HCT116 (cell line): ENCODE results near the gene SP3. TPM values are rescaled to one million over a fixed set of nuclear protein-coding genes. Genes with fewer than 3 reads are reported as not detected.

Source experiments
- ATAC-seq: fragments of 200-7000 bp; cut with Tn5 transposase; 2 replicates; pipeline ENCODE4 v1.9.1; 2020; ENCODE audit warnings: mild to moderate bottlenecking, moderate library complexity
- BruUV-seq: library from RNA; stranded (reverse); fragments of 400-500 nt; replicated peaks from 2 replicates; lab custom pipeline; 2021; lab: Mats Ljungman, UMichigan
- CTCF ChIA-PET: fragments of 300-600 bp; sonication (Branson Sonifier 250); formaldehyde crosslinking; loops from one replicate; lab custom pipeline; 2021; ENCODE audit warnings: antibody characterized with exemption; lab: Charles Lee
- POLR2A ChIA-PET: fragments of 300-600, 350-600 bp; sonication (Branson Sonifier 250); formaldehyde crosslinking; loops from one replicate; lab custom pipeline; 2021; ENCODE audit warnings: antibody characterized with exemption; lab: Charles Lee
- RAD21 ChIA-PET, 2 experiments: fragments of 300-600 bp; sonication (Branson Sonifier 250); formaldehyde crosslinking; loops; one replicate each; lab custom pipeline; 2023; ENCODE audit warnings: low total read pairs in 2 of 2; ENCODE audit not compliant: uncharacterized antibody in 2 of 2, unreplicated experiment in 2 of 2, low non-redundant PET in 1 of 2; lab: Charles Lee
- DNase-seq: peaks from one replicate; pipeline ENCODE4 v3.0.0-alpha.2; 2010; ENCODE audit warnings: low read depth, low spot score
- H2AFZ ChIP-seq: fragments of 200-600 bp; shearing (Covaris generic), sonication (generic); 2 replicates; pipeline ENCODE4 v1.6.1; 2017; ENCODE audit warnings: low read depth, mixed run types, mixed read lengths, antibody characterized with exemption, low read length; ENCODE audit not compliant: poor library complexity, severe bottlenecking
- H3K27ac ChIP-seq: 2 replicates; pipeline ENCODE4 v1.5.1; 2012; ENCODE audit warnings: low read depth, low read length
- H3K27me3 ChIP-seq: fragments of 200-600 bp; sonication (generic); 2 replicates; pipeline ENCODE4 v1.6.1; 2016; ENCODE audit warnings: mixed run types, low read length, mixed read lengths; ENCODE audit not compliant: insufficient read depth
- H3K36me3 ChIP-seq, 2 experiments: fragments of 200-500 bp in 1 of 2; fragments of 200-600 bp in 1 of 2; sonication (Bioruptor generic) in 1 of 2; sonication (generic) in 1 of 2; 2 replicates each; pipeline versions ENCODE4 v1.5.1 to v1.6.1; 2014 to 2016; ENCODE audit warnings: low read length in 2 of 2, inconsistent platforms in 1 of 2, mixed read lengths in 1 of 2, mixed run types in 1 of 2; ENCODE audit not compliant: insufficient read depth in 2 of 2, control insufficient read depth in 1 of 2
- H3K4me1 ChIP-seq, 2 experiments: fragments of 200-600 bp in 1 of 2; sonication (generic) in 1 of 2; 2 replicates each; pipeline versions ENCODE4 v1.5.1 to v1.6.1; 2012 to 2017; ENCODE audit warnings: low read length in 2 of 2, inconsistent platforms in 1 of 2, mild to moderate bottlenecking in 1 of 2, mixed read lengths in 1 of 2, mixed run types in 1 of 2, moderate library complexity in 1 of 2; ENCODE audit not compliant: insufficient read depth in 2 of 2, control insufficient read depth in 1 of 2
- H3K4me2 ChIP-seq: fragments of 200-600 bp; sonication (generic); 2 replicates; pipeline ENCODE4 v1.6.1; 2017; ENCODE audit warnings: mixed run types, low read length, mixed read lengths
- H3K4me3 ChIP-seq, 2 experiments: fragments of 200-600 bp in 1 of 2; sonication (generic) in 1 of 2; replicated peaks in 1 of 2; 2 replicates each; pipeline ENCODE4 v1.5.1; 2011 to 2016; ENCODE audit warnings: low read length in 2 of 2, control low read depth in 1 of 2, low read depth in 1 of 2, mild to moderate bottlenecking in 1 of 2, mixed read lengths in 1 of 2, mixed run types in 1 of 2
- H3K79me2 ChIP-seq: fragments of 200-600 bp; sonication (generic); 2 replicates; pipeline ENCODE4 v1.6.1; 2017; ENCODE audit warnings: mild to moderate bottlenecking, mixed run types, low read length, moderate library complexity, mixed read lengths; ENCODE audit not compliant: insufficient read depth
- H3K9ac ChIP-seq: fragments of 200-600 bp; sonication (generic); 2 replicates; pipeline ENCODE4 v1.6.1; 2016; ENCODE audit warnings: low read length, mixed read lengths
- H3K9me2 ChIP-seq: fragments of 200-600 bp; sonication (generic), shearing (Covaris generic); 2 replicates; pipeline ENCODE4 v1.6.1; 2017; ENCODE audit warnings: mixed run types, mild to moderate bottlenecking, moderate library complexity; ENCODE audit not compliant: insufficient read depth
- H3K9me3 ChIP-seq, 2 experiments: fragments of 200-500 bp in 1 of 2; fragments of 200-600 bp in 1 of 2; sonication (Bioruptor generic) in 1 of 2; sonication (generic) in 1 of 2; 2 replicates each; pipeline ENCODE4 v1.6.1; 2014 to 2017; ENCODE audit warnings: low read length in 2 of 2, mixed read lengths in 2 of 2, inconsistent platforms in 1 of 2, low read depth in 1 of 2, mild to moderate bottlenecking in 1 of 2, mixed run types in 1 of 2, moderate library complexity in 1 of 2; ENCODE audit not compliant: control insufficient read depth in 1 of 2, insufficient read depth in 1 of 2
- H4K20me1 ChIP-seq: fragments of 200-600 bp; sonication (generic), shearing (Covaris generic); 2 replicates; pipeline ENCODE4 v1.6.1; 2017; ENCODE audit warnings: mixed run types, mild to moderate bottlenecking, moderate library complexity; ENCODE audit not compliant: insufficient read depth
- ATF3 ChIP-seq: IDR thresholded peaks from 2 replicates; pipeline ENCODE4 v1.6.1; 2012
- CBX3 ChIP-seq: IDR thresholded peaks from 2 replicates; pipeline ENCODE4 v1.6.1; 2012; ENCODE audit warnings: low read depth
- CEBPB ChIP-seq: IDR thresholded peaks from 2 replicates; pipeline ENCODE4 v1.6.1; 2012; ENCODE audit warnings: low read depth
- EZH2 ChIP-seq: fragments of 200-600 bp; sonication (generic); IDR thresholded peaks from 2 replicates; pipeline ENCODE4 v1.6.1; 2017; ENCODE audit warnings: antibody characterized with exemption, mixed run types
- FOSL1 ChIP-seq: IDR thresholded peaks from 2 replicates; pipeline ENCODE4 v1.6.1; 2012; ENCODE audit warnings: low read depth
- JUND ChIP-seq: IDR thresholded peaks from 2 replicates; pipeline ENCODE4 v1.6.1; 2012
- MAX ChIP-seq: IDR thresholded peaks from 2 replicates; pipeline ENCODE4 v1.6.1; 2012
- RAD21 ChIP-seq: IDR thresholded peaks from 2 replicates; pipeline ENCODE4 v1.6.1; 2012; ENCODE audit warnings: low read depth, mild to moderate bottlenecking
- REST ChIP-seq: IDR thresholded peaks from 2 replicates; pipeline ENCODE4 v1.6.1; 2012; ENCODE audit warnings: low read depth
- SIN3A ChIP-seq: IDR thresholded peaks from 2 replicates; pipeline ENCODE4 v1.6.1; 2012; ENCODE audit warnings: low read depth
- SRF ChIP-seq: IDR thresholded peaks from 2 replicates; pipeline ENCODE4 v1.6.1; 2012; ENCODE audit warnings: low read depth
- TCF7L2 ChIP-seq: IDR thresholded peaks from 2 replicates; pipeline ENCODE4 v1.7.0; 2011; ENCODE audit warnings: borderline replicate concordance, inconsistent platforms; ENCODE audit not compliant: insufficient read depth, insufficient read length; ENCODE audit errors: extremely low read depth
- YY1 ChIP-seq: IDR thresholded peaks from 2 replicates; pipeline ENCODE4 v1.6.1; 2011; ENCODE audit warnings: low read length, low read depth, moderate library complexity, mild to moderate bottlenecking; ENCODE audit not compliant: insufficient replicate concordance; ENCODE audit errors: extremely low read depth
- ZBTB33 ChIP-seq: IDR thresholded peaks from 2 replicates; pipeline ENCODE4 v1.6.1; 2011; ENCODE audit warnings: mild to moderate bottlenecking, low read length, moderate library complexity; ENCODE audit not compliant: insufficient replicate concordance; ENCODE audit errors: extremely low read depth
- ZNF274 ChIP-seq: fragments of 200-500 bp; sonication (Bioruptor generic); IDR thresholded peaks from 2 replicates; pipeline ENCODE4 v1.6.1; 2014; ENCODE audit warnings: mild to moderate bottlenecking, low read depth, low read length, inconsistent platforms
- intact Hi-C: fragments of 100-400 bp; cut with micrococcal nuclease; formaldehyde crosslinking; loops from 2 replicates; pipeline ENCODE4 v1.10.0; 2022
- total RNA-seq: library from RNA; stranded (reverse); gene quantifications from one replicate; pipeline ENCODE4 v1.2.1, GENCODE V29; 2021; ENCODE audit not compliant: unreplicated experiment
- TF ChIP-seq, protein P1 (sequence below), 3 experiments: fragments of 200-600 bp in 1 of 3; sonication (generic) in 1 of 3; IDR thresholded peaks in 2 of 3; conservative IDR thresholded peaks in 1 of 3; 2 replicates each; pipeline ENCODE4 v1.5.1; 2012 to 2017; ENCODE audit warnings: low read depth in 2 of 3, low read length in 2 of 3, antibody characterized with exemption in 1 of 3, borderline replicate concordance in 1 of 3, control low read depth in 1 of 3, mild to moderate bottlenecking in 1 of 3, mixed read lengths in 1 of 3, mixed run types in 1 of 3, moderate library complexity in 1 of 3; ENCODE audit not compliant: insufficient read depth in 1 of 3

The SP3 gene
- total RNA-seq, 1 experiment from 2014 or later: 98.0 TPM

- H3K27ac ChIP-seq: no peak overlapping the region
- no peaks in the 10 kb centered on the region for H3K79me2 ChIP-seq
- intact Hi-C loops: no loop called here
- DNase-seq (no peak), ATAC-seq (no peak)
- no peak overlapping the region for H3K4me3 ChIP-seq
- no peaks in the 10 kb centered on the region for H4K20me1 ChIP-seq
- H3K4me1 ChIP-seq: no peaks in the 10 kb centered on the region
- no peaks in the 10 kb centered on the region for H3K9me3 ChIP-seq
- H3K4me2 ChIP-seq: no peak overlapping the region
- no peaks in the 10 kb centered on the region for H3K27me3 ChIP-seq
- no peak for TF ChIP-seq ZBTB33
- TF ChIP-seq, protein P1, sequence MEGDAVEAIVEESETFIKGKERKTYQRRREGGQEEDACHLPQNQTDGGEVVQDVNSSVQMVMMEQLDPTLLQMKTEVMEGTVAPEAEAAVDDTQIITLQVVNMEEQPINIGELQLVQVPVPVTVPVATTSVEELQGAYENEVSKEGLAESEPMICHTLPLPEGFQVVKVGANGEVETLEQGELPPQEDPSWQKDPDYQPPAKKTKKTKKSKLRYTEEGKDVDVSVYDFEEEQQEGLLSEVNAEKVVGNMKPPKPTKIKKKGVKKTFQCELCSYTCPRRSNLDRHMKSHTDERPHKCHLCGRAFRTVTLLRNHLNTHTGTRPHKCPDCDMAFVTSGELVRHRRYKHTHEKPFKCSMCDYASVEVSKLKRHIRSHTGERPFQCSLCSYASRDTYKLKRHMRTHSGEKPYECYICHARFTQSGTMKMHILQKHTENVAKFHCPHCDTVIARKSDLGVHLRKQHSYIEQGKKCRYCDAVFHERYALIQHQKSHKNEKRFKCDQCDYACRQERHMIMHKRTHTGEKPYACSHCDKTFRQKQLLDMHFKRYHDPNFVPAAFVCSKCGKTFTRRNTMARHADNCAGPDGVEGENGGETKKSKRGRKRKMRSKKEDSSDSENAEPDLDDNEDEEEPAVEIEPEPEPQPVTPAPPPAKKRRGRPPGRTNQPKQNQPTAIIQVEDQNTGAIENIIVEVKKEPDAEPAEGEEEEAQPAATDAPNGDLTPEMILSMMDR (IDR thresholded peaks at IDR 0.05 in 2 of 3, conservative IDR thresholded peaks at IDR 0.05 in 1 of 3; ENCODE audit: borderline replicate concordance in 1 of 3, insufficient read depth in 1 of 3, low read depth in 2 of 3, low read length in 2 of 3): no peak
- TF ChIP-seq MAX: no peak
- TF ChIP-seq JUND: no peak
- no peak for TF ChIP-seq TCF7L2
- no peak for TF ChIP-seq ATF3
- no peak for TF ChIP-seq CEBPB
- no peak for TF ChIP-seq FOSL1
- no peak for TF ChIP-seq SRF
- no peak for TF ChIP-seq CBX3
- TF ChIP-seq YY1: no peak
- TF ChIP-seq REST: no peak
- TF ChIP-seq SIN3A: no peak
- TF ChIP-seq ZNF274: no peak
- TF ChIP-seq EZH2: no peak
- TF ChIP-seq RAD21: no peak
- ChIA-PET RAD21 (no interaction called here), POLR2A (no interaction called here), CTCF (no interaction called here)
- H3K9me2 ChIP-seq: no peaks in the 10 kb centered on the region
- H3K9ac ChIP-seq: no peak overlapping the region
- no peak overlapping the region for H2AFZ ChIP-seq
- BruUV-seq: no TSS peak
- no peaks in the 10 kb centered on the region for H3K36me3 ChIP-seq
Measured at GRCh38 chr2:173990245-173990644, 25.1 kb upstream of the SP3 start.
